GM12864 (cell line): ENCODE data around the gene RBCK1.
"Not testable (repeated sequence)": the region's sequence is repeated elsewhere in the genome, so short reads cannot be mapped to it uniquely, and the experiment has no call there.

Source experiments
- DNase-seq: peaks from one replicate; pipeline ENCODE4 v3.0.0-alpha.2; 2011; ENCODE audit warnings: low read depth
- H3K4me3 ChIP-seq: 2 replicates; pipeline ENCODE4 v1.5.1; 2011; ENCODE audit warnings: mild to moderate bottlenecking, low read depth, low read length, control low read depth
- TF ChIP-seq, protein P1 (sequence below): IDR thresholded peaks from 2 replicates; pipeline ENCODE4 v1.5.1; 2011; ENCODE audit warnings: low read depth, mild to moderate bottlenecking, moderate library complexity, low read length, control low read depth, inconsistent platforms; ENCODE audit errors: missing control alignments

RBCK1 gene

DNA sequence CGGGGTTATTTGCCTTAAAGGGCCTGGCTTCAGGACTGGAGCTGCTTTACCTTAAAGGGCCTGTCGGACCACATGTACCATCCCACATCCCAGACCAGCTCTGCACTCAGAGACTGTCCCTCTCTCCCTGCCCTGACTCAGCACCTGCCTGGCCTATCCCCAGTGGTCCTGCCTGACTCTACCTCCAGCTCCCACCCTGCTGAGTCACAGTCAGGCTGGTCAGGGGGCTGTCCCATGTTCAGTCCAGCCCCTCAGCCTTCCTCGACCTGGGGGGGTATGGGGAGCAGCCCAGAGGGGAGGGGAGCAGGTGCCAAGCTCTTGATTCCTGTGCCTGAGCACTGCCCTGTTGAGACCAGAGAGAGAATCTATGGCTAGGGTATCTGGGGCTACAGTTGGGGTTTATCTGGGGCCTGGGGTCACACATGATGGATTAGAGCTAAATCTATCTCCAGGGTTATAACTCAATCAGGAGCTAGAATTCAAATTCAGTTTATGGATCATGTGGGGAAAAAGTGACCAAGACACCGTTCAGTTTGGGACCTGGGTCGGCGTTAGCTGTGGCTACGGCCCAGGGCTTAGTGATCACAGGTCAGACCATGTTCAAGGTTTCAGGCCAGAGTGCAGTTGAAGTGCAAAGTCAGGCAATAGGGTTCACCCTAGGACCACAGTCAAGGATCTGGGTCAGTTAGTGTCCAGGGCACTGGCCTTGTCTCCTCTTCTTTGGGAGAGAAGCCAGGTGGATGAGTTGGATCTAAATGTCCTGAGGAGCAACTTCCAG is 36.9 kb upstream of the RBCK1 start:
- no peak overlapping the region for H3K4me3 ChIP-seq
- TF ChIP-seq, protein P1, sequence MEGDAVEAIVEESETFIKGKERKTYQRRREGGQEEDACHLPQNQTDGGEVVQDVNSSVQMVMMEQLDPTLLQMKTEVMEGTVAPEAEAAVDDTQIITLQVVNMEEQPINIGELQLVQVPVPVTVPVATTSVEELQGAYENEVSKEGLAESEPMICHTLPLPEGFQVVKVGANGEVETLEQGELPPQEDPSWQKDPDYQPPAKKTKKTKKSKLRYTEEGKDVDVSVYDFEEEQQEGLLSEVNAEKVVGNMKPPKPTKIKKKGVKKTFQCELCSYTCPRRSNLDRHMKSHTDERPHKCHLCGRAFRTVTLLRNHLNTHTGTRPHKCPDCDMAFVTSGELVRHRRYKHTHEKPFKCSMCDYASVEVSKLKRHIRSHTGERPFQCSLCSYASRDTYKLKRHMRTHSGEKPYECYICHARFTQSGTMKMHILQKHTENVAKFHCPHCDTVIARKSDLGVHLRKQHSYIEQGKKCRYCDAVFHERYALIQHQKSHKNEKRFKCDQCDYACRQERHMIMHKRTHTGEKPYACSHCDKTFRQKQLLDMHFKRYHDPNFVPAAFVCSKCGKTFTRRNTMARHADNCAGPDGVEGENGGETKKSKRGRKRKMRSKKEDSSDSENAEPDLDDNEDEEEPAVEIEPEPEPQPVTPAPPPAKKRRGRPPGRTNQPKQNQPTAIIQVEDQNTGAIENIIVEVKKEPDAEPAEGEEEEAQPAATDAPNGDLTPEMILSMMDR: no peak
- DNase-seq: no peak

DNA sequence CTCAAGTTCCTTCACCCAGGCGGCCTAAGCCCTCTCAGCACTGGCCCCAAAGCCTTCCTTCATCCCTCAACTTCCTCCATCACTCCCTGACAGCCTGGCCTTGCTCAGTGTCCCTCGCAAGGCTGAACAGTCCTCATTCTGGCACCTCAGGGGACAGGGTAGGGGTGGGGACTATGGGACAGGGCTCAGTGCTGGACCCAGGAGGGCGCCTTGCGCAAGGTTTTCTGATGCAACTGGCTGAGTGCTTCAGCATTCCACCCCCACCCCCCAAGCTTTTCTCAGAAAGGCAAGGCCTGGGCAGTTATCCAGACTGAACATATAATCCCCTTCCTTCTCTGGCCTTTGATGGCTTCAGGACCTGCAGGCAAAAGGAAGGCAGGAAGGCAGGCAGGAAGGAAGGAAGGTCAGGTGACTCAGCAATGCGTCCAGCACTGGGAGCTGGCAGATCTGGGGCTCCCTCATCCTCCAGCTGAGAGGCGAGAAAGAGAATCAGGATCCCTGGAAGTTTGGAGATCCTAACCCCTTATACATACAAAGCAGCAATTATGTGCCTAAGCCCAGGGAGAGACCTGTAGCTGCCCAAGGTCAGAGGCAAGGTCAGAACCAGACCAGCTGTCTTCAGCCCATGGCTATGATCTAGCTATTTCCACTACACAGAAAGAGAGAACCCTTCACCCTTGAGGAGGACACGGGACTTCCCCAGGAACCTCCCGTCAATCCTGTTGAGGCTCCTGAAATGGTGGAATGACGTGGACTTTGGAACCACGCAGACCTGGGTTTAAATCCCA is 36.1 kb upstream of the RBCK1 start:
- DNase-seq: no peak
- H3K4me3 ChIP-seq: no peak overlapping the region
- TF ChIP-seq, protein P1: no peak

DNA sequence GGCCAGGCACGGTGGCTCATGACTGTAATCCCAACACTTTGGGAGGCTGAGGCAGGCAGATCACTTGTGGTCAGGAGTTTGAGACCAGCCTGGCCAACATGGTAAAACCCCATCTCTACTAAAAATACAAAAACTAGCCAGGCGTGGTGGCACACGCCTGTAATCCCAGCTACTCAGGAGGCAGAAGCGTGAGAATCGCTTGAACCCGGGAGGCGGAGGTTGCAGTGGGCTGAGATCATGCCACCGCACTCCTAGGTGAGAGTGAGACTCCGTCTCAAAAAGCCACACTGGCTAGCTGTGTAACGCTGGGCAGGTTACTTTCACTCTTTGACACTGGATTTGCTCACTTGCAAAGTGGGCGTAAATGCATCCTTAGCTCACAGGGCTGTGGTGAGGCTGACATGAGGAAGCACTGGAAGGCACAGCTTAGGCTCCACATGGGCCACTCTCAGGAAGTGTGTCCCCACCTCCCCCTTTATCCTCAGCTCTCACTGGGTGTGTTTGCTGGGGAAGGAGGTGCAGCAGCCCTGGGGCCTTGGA is 35.5 kb upstream of the RBCK1 start:
- DNase-seq: not testable (repeated sequence)

DNA sequence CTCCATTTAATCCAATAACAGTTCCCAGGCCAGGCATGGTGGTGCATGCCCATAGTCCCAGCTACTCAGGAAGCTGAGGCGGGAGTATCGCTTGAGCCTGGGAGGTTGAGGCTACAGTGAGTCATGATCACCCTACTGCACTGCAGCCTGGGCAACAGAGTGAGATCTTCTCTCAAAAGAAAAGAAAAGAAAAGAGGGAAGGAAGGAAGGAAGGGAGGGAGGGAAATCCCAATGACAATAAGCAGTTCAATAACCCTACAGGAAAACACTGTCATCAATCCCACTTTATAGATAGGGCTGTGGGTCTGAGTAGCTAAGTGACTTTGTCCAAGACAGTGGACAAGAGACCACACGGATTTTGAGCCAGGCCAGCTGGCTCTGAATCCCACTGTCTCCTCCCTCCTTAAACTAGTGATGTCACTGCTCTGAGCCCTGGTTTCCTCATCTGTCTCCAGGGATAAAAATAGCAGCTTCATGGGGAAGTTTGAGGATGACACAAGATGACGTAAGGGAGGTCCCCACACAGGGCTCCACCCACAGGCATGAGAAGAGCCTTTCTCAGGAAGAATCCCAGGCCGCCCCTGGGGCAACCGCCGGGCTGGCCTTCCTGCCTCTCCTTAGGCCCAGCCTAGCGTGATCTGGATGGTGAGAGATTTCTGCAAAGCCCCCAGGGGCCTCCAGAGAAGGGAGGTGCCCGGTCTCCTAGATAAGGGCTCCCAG is 34.8 kb upstream of the RBCK1 start:
- no peak for DNase-seq
- TF ChIP-seq, protein P1: no peak
- no peak overlapping the region for H3K4me3 ChIP-seq

More for the DNA sequence above, 35.5 kb upstream of the RBCK1 start:
- H3K4me3 ChIP-seq: not testable (repeated sequence)

DNA sequence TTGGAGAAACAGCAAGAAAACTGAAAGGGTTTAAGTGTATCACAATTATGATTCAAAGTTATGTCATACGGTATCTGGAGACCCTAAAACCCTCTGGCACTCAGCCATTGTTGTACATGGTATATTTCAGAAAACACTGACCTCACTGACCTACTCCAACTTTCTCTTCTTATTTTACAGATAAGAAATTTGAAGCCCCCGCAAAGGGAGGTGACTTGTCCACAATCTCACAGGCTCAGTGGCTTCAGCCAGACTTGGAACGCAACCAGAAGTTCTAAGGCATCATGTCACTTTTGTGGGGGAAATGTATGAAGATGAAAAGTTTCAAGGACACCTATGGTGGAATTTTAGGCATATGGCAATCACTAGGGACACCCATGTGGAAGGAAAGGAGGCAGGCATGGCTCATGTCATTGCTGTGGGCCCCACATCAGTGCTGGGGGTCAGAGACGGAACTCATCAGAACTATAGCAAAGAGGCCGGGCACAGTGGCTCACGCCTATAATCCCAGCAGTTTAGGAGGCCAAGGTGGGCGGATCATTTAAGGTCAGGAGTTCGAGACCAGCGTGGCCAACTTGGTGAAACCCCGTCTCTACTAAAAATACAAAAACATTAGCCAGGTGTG is 32.7 kb upstream of the RBCK1 start:
- DNase-seq: no peak
- H3K4me3 ChIP-seq: no peak overlapping the region
- TF ChIP-seq, protein P1: no peak

DNA sequence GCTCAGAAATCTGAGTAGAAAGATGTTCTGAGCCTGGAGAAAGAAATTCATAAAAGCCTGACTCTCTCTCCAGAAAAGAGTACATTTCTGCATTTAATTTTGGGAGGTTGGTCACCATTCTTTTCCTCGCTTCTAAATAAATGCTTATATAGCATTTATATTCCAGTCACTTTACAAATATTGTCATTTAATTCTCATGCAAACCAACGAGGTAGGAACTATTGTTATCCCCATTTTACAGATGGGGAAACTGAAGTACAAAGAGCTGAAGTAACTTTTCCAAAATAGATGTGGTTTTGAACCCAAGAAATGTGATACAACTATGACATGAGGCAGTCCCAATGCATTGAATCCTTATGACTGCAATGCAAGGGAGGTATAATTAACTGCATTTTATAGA is 32.0 kb upstream of the RBCK1 start:
- TF ChIP-seq, protein P1: no peak
- H3K4me3 ChIP-seq: no peak overlapping the region
- DNase-seq: no peak
